ENCODE measurements around the gene EIF2B1.

Gene EIF2B1

DNA sequence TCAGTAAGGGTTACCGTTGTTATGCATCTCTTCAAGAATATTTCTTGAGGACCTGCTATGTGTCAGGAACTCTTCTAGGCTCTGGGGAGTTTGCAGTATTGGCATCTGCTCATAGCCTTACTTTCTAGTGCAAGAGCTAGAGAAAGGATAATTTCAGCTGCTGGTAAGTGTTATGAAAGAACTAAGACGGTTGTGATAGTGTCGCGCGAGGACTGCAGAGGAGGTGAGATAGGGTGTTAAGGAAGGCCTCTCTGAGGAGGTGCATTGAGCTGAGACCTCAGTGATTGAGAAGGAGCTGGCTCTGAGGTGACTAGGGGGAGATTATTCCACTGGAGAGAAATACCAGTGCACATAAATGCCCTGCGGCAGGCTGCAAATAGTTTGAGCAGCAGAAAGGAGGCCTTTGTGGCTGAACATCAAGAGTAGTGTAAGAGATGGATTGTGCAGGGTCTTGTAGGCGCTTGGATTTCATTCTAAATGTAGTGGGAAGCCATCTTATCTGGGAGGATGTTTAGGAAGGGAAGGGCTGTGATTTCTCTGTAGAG, 30.8 kb downstream of the EIF2B1 start:
- CTCF ChIA-PET, result interaction anchor here (0.6 to 1.3 kb wide), 3 partner anchors 13 to 597 kb away, joined by 3 to 6 read pairs (median 4); no protein-coding TSS in a partner anchor
- POLR2A ChIA-PET, result interaction anchor here (0.7 to 2.5 kb wide), 9 partner anchors 12 to 370 kb away, joined by 3 to 14 read pairs (median 5); partner anchors contain the start of genes ATP6V0A2, MPHOSPH9, MTRFR and SBNO1

GRCh38 chr12:123601602-123602489, 31.6 kb downstream of the EIF2B1 start, which contains the start of gene DDX55:
Gene DDX55 (plus strand): TSS chr12:123602099. CDS start chr12:123602149, 50 bp downstream.
- ChIA-PET CTCF (interaction anchor here (0.6 to 1.3 kb wide), 3 partner anchors 12 to 741 kb away, joined by 3 to 6 read pairs (median 4); no protein-coding TSS in a partner anchor), POLR2A (interaction anchor here (0.7 to 2.5 kb wide), 9 partner anchors 9 to 369 kb away, joined by 3 to 14 read pairs (median 6); partner anchors contain the start of genes ATP6V0A2, MPHOSPH9, MTRFR and SBNO1)
- no peaks in the 10 kb centered on the region for H3K9me3 ChIP-seq (ENCODE audit: control insufficient read depth, insufficient read depth, low read depth, low read length)
- no peaks in the 10 kb centered on the region for H3K4me1 ChIP-seq (ENCODE audit: control insufficient read depth, insufficient read depth, low read length)
- H3K27ac ChIP-seq (ENCODE audit: extremely low read depth, low read depth, low read length), result peak within 1 kb of the TSS; percentile 69
- H3K36me3 ChIP-seq (ENCODE audit: control insufficient read depth in 2 of 2, insufficient read depth in 1 of 2, low read length in 2 of 2), result peaks cover 35 to 53% of the 10 kb centered on the region in 2 experiments
- H3K4me3 ChIP-seq (ENCODE audit: low read depth, low read length), result peak within 1 kb of the TSS; percentile 96
- TF ChIP-seq GFI1B (tag by site-specific recombination; IDR thresholded peaks at IDR 0.05) (peak; percentile 65; the same call in 1 of the 2 replicates), ZNF792 (tag by site-specific recombination; IDR thresholded peaks at IDR 0.05) (peak; percentile 16; the same call in 1 of the 2 replicates), ZNF132 (tag by site-specific recombination; IDR thresholded peaks at IDR 0.05; ENCODE audit: borderline replicate concordance) (no peak), PRDM1 (tag by site-specific recombination; IDR thresholded peaks at IDR 0.05) (peak; percentile 80), ZNF571 (tag by site-specific recombination; IDR thresholded peaks at IDR 0.05) (no peak), ZNF26 (tag by site-specific recombination; IDR thresholded peaks at IDR 0.05) (no peak), KLF7 (tag by site-specific recombination; IDR thresholded peaks at IDR 0.05; ENCODE audit: borderline replicate concordance) (peak; percentile 89; the same call in 1 of the 2 replicates), ZNF521 (tag by site-specific recombination; IDR thresholded peaks at IDR 0.05) (no peak), ZNF626 (tag by site-specific recombination; IDR thresholded peaks at IDR 0.05) (no peak), ZNF155 (tag by site-specific recombination; IDR thresholded peaks at IDR 0.05) (no peak), ZNF214 (tag by site-specific recombination; IDR thresholded peaks at IDR 0.05; ENCODE audit: borderline replicate concordance) (no peak), TSHZ1 (tag by site-specific recombination; IDR thresholded peaks at IDR 0.05; ENCODE audit: borderline replicate concordance) (peak; percentile 61), ZNF514 (tag by site-specific recombination; IDR thresholded peaks at IDR 0.05) (no peak), ZNF274 (IDR thresholded peaks at IDR 0.05; ENCODE audit: low read length) (no peak), ZNF274 (tag by site-specific recombination; IDR thresholded peaks at IDR 0.05; ENCODE audit: borderline replicate concordance) (no peak), ZNF624 (tag by site-specific recombination; IDR thresholded peaks at IDR 0.05) (0 out of 2 replicates have a peak, but pooled peaks have one; percentile 38), ZSCAN23 (tag by site-specific recombination; IDR thresholded peaks at IDR 0.05) (peak; percentile 91; the same call in 1 of the 2 replicates), GLIS1 (tag by site-specific recombination; IDR thresholded peaks at IDR 0.05) (peak; percentile 96)
- TF ChIP-seq, protein P1, sequence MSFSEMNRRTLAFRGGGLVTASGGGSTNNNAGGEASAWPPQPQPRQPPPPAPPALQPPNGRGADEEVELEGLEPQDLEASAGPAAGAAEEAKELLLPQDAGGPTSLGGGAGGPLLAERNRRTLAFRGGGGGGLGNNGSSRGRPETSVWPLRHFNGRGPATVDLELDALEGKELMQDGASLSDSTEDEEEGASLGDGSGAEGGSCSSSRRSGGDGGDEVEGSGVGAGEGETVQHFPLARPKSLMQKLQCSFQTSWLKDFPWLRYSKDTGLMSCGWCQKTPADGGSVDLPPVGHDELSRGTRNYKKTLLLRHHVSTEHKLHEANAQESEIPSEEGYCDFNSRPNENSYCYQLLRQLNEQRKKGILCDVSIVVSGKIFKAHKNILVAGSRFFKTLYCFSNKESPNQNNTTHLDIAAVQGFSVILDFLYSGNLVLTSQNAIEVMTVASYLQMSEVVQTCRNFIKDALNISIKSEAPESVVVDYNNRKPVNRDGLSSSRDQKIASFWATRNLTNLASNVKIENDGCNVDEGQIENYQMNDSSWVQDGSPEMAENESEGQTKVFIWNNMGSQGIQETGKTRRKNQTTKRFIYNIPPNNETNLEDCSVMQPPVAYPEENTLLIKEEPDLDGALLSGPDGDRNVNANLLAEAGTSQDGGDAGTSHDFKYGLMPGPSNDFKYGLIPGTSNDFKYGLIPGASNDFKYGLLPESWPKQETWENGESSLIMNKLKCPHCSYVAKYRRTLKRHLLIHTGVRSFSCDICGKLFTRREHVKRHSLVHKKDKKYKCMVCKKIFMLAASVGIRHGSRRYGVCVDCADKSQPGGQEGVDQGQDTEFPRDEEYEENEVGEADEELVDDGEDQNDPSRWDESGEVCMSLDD (tag by site-specific recombination; IDR thresholded peaks at IDR 0.05), result peak; percentile 91

More for the DNA sequence above, 30.8 kb downstream of the EIF2B1 start:
- Histone ChIP-seq H3K9me3 (ENCODE audit: control insufficient read depth, insufficient read depth, low read depth, low read length) (no peaks in the 10 kb centered on the region), H3K36me3 (ENCODE audit: control insufficient read depth in 2 of 2, insufficient read depth in 1 of 2, low read length in 2 of 2) (peaks cover 31 to 53% of the 10 kb centered on the region in 2 experiments), H3K4me1 (ENCODE audit: control insufficient read depth, insufficient read depth, low read length) (no peaks in the 10 kb centered on the region), H3K4me3 (ENCODE audit: low read depth, low read length) (peak overlapping the region; percentile 96), H3K27ac (ENCODE audit: extremely low read depth, low read depth, low read length) (peak overlapping the region; percentile 69)
- TF ChIP-seq, protein P2, sequence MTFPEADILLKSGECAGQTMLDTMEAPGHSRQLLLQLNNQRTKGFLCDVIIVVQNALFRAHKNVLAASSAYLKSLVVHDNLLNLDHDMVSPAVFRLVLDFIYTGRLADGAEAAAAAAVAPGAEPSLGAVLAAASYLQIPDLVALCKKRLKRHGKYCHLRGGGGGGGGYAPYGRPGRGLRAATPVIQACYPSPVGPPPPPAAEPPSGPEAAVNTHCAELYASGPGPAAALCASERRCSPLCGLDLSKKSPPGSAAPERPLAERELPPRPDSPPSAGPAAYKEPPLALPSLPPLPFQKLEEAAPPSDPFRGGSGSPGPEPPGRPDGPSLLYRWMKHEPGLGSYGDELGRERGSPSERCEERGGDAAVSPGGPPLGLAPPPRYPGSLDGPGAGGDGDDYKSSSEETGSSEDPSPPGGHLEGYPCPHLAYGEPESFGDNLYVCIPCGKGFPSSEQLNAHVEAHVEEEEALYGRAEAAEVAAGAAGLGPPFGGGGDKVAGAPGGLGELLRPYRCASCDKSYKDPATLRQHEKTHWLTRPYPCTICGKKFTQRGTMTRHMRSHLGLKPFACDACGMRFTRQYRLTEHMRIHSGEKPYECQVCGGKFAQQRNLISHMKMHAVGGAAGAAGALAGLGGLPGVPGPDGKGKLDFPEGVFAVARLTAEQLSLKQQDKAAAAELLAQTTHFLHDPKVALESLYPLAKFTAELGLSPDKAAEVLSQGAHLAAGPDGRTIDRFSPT (tag by site-specific recombination; IDR thresholded peaks at IDR 0.05), result no peak
- peak; percentile 67 for TF ChIP-seq PRDM1 (tag by site-specific recombination; IDR thresholded peaks at IDR 0.05)
